ENCODE measurements around the gene PEPD.
"Not testable (repeated sequence)": the region's sequence is repeated elsewhere in the genome, so short reads cannot be mapped to it uniquely, and the experiment has no call there.

Gene PEPD

DNA sequence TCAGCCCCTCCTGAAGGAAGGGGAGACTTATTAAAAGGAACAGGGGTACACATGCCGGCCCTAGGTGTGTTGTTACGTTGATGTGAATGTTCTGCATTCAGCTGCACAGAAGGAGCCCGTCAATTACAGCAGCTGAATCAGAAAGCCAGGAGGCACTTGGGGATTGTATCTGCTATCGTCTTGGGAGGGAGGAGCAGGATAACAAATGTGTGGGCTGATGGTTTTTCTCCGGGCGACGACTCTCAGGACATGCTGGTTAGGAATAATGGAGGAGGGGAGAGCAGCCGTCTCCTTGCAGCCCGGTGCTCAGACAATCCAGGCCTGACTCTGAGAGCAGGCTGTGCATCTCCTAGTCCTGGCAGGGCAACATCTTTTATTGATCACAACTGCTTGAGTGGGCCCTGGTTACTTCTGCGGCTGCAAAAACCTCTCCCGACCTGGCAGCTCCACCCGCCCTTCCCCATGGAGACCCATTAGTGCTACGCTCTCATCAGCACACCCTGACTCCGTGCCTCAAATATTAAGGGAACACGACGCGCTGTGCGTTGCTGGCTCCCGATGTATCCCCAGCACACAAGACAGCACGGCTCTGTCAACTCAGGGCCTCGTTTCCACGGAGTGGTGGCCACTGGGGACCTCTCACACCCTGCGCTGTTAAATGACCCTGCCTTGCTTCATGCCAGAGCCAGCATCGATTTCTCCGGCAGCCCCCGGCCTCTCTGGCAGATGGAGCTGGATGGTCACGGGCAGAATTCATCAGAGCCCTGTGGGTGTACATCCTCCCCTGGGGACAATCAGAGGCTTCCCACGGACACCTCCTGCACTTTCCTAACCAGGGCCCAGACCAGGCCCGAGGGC is 25.3 kb downstream of the PEPD start:
- no peak for DNase-seq

DNA sequence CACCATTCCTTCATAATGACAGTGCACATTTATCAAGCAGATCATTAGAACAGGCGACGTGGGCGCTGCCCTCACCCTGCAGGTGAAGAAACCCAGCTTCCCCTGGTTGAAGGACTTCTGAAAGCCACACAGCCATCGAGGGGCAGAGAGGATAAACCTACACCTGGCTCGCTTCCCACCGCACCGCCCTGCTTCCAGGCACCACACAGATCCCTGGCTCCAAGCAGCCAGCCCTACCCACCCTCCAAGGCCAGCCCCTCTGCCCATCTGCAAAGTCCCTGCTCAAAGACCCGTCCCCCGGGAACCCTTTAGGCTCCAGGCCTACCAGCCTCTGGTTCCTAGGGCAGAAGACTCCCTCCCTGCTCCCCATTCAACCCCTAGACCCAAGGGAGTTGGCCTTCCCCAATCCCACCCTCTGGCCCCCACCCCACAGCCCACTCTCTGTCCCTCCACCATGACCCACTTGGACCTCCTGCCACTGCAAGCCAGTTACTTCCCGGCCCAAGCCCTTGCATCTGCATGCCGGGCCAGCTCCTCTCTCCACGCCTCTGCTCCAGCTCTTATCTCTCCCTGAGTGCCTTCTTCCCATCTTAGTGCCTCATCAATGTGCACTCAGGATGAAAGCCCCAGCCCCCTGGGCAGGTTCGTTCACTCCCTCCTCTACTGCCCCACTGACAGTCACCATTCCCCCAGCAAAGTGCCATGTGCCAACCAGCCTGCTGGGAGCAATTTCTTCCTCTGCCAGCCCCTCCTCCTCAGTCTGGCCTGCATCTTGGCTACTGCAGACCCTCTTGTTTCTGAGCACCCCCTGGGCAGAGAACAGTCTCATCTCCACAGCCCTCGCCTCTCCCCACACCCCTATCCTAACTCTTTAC is 28.0 kb downstream of the PEPD start:
- DNase-seq, result no peak

DNA sequence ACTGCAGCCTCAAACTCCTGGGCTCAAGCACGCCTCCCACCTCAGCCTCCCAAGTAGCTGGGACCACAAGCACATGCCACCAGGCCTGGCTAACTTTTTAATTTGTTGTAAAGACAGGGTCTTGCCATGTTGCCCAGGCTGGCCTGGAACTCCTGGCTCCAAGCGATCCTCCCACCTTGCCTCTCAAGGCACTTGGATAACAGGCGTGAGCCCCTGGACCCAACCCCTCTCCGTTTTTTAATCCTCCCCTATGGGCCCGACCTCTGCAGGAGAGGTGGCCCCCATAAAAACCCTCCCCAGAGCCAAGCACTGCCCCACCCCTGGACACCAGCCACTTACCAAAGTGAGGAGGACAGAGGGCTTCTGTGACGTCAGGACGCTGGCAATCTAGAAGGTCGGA is 28.6 kb downstream of the PEPD start:
- no peak for DNase-seq

DNA sequence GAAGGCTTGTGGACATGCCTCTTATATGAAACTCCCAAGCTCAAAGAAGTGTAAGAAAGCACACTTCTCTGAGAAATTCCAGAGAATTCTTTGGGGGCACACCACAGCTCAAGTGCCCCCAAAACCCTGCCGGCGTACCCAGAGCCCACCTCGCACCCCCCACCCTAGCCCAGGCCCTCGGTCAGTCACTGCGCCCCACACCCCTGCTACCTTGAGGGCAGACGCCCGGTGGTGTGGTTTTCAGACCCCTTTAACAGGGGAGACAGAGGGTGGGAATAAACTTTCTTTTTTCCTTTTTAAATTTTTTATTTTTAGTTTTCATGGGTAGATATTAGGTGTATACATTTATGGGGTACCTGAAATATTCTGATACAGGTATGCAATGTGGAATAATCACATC is 29.5 kb downstream of the PEPD start:
- no peak for DNase-seq

DNA sequence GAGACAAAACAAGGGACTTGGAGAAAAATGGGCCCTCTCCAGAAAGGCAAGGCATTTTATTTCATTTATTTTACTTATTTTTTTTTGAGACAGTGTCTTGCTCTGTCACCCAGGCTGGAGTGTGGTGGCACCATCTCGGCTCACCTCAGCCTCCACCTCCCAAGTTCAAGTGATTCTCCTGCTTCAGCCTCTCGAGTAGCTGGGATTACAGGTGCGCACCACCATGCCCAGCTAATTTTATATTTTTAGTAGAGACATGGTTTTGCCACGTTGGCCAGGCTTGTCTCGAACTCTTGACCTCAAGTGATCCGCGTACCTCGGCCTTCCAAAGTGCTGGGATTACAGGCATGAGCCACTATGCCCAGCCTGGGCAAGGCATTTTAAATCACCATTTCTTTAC is 31.0 kb downstream of the PEPD start:
- not testable (repeated sequence) for DNase-seq

DNA sequence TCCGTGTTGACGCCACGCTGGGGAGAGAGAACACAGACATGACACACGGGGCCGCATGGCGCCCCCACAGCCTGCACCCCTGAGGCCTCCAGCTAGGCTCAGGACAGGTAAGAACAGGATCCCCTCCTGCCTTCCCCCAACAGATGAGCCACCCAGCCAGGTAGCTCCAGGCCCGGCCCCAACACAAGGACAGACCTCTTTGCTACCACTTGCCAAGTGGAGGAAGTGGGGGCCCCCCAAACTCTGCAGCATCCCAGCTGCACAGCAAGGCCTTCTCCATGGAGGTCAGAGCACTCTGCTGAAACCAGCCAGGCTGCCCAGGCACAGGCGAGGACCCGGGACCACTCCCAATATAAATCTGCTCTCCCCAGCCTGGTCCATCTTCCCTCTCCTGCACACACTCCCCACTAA is 31.5 kb downstream of the PEPD start:
- DNase-seq, result no peak

DNA sequence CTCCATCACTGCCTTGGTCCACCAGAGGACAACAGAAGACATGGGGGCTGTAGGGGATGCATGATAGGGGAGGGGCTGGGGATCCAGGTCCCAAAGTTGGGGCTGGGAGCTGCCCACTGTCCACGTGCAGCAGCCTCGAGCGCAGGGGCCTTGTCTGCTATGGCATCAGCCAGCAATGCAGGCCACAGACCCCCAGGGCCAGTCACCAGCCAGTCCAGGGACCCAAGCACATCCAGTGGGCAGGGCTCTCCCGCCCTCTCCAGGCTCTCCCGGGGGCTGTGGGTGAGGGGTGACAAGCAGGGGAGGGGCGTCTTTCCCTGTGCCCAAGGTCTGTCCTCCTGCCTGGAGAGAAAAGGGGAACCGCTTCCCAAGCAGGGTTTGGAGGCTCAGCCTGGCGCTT is 32.8 kb downstream of the PEPD start:
- DNase-seq, result no peak

DNA sequence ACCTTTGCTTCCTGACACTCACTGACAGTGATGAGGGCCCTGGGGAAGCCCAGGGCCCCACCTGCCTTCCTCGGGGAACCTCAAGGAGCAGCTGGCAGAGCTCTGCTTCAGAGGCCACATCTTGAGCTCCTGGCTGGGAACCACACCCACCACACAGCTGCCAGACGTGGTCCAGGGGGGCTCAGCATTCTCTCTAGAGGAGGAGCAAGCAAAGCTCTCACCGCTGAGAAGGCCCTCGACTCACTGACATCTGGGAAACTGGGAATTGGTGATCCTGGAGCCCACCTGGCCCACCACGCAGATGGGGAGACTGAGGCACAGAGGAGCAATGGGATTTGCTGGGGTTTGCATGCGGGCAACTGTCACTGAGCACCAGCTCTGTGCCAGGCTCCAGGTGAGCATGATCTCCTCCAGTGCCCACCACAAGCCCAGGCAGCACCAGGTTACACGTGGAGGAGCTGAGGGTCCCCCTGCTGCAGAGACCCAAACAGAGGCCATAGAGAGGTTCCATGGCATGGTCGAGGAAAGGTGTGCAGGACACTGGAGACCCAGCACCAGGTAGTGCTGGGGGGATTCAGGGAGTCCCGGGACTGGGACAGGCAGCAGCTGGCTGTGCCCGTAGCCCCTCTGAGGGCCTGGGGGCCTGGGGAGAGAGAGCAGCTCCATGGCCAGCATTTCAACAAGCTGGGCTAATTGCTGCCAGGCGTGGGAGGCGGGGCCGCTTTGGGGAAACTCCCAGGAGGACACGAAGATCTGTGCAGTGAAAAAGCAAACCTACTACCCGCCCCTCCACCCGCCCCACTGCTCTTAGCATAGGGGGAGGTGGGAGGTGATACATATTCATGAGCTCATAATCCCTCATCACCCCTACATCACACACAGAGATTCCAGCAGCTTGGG is 33.4 kb downstream of the PEPD start:
- DNase-seq, result no peak

DNA sequence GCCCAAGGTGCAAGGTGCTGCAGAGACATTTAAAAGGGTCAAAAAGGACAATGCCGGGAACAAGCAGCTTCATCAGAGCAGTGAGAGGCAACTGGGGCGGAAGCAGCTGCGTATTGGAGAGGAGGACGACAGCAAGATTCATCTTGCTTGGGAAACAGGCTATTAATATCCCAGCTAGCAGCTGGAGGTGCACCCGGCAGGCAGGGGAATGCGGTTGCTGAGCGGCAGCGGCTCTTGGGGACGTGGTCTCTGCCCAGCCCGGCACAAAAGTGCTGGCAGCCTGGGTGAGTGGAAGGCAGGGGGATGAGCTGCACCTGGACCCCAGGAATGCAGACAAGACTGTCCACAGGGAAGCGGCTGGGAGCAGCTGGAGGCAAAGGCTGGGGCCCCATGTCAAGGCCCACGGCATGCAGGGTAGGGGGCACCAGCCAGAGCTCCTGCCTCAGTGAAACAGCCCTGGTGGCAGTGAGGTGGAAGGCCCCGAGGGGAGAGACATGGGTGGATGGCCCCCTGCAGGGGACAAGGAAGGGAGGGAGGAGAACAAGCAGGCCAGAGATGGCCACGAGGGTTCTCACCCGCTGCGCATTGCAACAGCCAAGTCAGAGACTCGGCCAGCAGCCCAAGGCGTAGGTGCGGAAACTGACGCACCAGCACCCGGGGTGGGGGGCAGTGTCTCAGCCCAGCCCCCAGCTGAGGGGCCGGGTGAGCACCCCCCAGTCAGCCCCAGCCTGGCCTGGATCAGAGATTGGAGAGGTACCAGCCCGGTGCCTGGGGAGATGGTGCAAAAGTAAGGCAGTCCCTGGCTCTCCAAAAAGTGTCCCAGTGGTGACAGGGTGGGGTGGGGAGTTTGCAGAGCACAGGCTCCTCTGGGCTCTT is 34.4 kb downstream of the PEPD start:
- no peak for DNase-seq

DNA sequence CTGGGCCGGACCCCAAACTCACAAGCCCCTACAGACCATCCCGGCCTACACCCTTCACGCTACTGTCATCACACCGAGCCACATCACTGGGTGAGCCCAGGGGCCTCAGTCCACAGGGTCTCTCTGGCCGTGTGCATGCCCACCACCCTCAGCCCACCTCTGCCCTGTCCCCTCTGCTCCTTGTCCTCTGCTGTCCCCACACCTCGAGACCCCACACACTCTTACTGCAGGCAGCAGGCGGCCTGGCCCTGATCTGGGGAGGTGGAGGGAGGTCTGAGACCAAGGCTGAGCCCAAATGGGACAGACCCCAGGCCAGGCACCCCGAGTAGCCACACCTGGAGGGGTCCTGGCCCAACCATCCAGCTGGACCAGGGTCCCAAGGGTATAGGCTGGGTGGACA is 35.2 kb downstream of the PEPD start:
- no peak for DNase-seq

DNA sequence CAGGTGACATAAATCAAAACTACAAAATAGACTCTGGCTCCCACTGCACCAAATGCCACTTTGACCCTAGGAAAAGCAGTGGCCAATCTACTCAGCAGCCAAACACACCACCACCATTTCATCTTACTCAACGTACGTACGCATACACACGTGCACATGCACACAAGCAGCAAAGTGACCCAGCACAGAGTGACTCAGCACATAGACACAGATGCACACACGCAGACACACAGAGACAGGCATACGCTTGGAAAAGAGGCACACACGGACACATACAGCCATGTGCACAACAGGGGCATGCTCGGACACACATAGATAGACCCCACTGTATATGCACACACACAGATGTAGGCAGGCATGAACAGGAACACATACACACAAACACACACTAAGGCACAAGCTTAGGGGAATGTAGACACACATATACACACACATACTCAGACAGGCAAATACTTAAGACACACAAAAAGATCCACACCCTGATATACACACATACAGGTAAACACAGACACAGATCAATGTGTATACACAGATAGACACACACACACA is 37.3 kb downstream of the PEPD start:
- no peak for DNase-seq

DNA sequence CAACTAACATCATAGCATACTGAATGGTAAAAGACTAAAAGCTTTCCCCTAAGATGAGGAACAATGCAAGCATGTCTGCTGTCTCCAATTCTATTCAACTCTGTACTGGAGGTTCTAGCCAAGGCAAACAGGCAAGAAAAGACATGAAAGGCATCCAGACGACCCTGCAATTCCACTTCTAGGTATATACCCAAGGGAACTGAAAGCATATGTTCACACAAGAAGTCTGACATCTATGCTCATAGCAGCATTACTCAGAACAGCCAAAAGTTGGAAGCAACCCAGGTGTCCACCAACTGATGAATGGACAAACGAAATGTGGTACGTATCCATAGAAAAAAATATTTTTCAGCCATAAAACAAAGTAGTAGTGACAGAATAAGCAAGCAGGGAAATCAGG is 39.1 kb downstream of the PEPD start:
- DNase-seq, result no peak

DNA sequence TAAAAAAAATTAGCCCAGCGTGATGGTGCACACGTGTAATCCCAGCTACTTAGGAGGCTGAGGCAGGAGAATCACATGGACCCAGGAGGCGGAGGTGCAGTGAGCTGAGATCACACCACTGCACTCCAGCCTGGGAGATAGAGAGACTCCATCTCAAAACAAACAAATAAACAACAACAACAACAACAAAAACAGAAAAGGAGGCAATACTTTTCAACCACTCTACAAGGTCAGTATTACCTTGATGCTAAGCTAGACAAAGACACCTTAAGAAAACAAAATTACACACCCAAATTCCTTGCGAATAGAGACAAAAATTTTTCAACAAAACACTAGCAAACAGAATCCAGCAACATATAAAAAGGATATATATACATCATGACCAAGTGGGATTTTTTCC is 39.7 kb downstream of the PEPD start:
- DNase-seq, result no peak

DNA sequence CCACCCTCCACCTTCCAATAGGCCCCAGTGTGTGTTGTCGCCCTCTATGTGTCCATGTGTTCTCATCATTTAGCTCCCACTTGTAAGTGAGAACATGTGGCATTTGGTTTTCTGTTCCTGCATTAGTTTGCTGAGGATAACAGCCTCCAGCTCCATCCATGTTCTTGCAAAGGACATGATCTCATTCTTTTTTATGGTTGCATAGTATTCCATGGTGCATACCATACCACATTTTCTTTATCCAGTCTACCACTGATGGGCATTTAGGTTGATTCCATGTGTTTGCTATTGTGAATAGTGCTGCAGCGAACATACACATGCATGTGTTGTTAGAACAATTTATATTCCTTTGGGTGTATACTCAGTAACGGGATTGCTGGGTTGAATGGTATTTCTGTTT is 42.0 kb downstream of the PEPD start:
- DNase-seq, result not testable (repeated sequence)

DNA sequence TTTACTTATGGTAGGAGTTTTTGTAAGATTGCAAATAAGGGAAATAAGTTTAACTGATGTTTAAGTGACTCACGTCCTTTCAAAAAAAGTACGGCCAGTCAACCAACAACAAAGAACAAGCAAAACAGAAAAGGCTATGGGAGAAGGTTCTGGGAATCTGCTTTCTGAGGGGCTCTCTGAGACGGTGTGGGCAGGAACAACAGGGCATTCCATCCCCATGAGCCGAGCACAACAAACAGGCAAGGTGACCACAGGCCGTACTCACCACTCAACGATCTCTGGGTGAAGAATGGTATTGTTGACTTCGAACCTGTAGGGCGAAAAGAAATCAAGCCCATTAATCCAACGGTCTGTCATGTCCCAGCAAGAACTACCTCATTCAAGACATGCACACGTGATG is 43.8 kb downstream of the PEPD start:
- no peak for DNase-seq

DNA sequence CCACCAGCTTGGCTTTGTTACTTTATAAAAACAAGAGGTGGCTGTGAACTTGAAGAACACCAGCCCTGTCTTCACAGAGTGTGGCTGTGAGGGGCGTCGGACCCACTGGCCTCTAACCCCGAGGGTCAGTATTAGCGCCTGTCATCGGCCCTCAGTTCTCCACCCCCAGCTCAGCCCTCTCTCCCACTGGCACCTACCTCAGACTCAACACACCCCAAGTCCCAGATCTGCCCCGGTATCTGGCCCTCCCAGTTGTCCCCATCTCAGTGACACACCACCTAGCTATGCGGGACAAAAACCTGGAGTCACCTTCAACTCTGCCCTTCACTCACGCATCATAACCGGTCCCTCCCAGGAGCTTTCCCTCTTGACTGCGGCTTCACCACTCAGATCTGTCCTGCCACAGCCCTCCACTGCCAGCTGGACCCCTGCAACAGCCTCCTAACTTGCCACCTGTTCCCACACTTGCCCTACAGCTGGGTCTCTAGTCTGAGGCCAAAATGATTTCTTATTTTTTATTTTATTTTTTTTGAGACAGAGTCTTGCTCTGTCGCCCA is 45.4 kb downstream of the PEPD start:
- no peak for DNase-seq

DNA sequence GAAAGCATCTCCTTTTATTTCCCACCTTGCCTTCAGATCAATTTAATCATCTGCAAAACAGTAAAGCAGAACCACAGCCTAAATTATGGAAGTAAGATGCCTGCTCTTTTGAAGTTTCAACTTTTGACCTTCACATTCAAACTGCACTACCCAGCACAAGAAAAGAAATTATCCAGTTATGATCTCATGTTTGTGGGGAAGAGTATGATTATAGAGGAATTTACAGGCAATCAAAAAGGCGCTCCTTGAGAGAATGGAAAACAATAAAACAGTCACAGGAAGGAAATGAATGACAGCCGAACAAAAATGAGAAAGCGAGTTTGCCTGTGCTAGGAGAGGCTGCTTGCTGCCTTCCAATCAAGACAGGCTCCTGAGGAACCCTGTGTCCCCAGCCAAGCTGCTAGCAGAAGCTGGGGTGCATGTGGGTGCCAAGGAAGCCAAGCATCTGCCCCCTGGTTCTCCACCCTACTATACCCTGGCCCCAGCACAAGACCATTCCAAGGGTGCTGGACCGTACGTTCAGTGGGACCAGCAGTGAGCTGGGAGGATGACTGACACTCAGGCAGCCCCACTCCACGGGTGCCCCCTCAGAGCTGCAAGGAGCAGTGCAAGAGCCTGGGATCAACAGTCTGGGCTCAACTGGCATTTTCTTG is 47.8 kb downstream of the PEPD start:
- DNase-seq, result no peak

DNA sequence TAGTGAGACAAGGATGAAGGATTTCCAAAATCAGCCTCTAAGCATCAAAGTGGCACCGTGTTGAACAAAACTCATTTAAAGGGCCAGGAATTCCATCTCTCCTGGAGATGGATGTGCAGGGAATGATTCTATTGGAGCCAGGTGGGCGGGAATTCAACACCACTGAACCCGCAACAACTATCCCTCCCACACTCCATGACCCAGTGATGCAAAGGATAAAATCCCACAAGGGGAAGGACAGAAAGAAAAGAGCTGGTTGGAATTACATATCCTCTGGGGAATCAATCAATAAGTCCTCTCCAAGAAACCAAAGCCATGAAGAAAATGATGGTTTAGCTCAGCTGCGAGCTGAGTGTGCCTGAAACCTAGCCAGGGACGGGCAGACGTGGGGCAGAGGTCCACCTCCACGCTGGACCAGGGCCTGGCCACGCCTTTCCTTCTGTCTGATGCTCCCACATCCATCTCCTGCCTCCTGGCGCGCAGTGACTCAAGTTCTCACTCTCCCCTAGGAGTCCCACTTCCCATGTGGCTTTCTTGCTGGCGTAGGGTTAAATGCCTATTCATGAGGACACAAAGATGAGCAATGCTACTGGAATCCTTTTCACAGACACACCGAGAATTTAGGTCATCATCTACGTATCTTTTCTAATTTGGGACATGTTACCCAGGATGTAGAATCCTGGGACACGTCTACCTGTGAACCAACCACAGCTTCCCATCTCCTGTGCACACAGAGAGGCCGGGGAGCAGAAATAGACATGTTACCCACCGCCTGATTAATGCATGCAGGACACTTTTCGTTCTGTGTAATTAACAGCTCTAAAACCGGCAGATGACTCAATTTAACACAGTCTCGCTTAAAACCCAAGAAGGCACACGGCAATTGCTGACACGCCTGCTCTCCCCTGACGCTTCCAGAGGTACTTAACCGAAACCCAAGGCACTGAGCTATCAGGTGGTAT is 48.6 kb downstream of the PEPD start:
- DNase-seq, result no peak

DNA sequence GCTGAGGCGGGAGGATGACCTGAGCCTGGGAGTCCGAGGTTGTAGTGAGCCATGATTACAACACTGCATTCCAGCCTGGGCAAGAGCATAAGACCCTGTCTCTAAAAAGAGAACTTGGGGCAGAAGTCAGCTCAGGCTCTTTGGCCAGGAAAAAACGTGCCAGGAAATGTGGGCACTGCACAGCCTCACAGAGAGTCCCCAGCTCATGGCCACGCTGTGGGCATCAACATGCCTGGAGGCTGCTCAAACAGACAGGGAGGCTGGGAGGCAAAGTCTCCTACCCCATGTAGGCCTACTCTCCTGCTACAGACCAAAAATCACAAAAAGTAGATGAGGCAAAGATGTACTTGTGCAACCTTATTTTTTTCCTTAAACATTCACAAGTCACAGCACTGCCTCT is 49.4 kb downstream of the PEPD start:
- no peak for DNase-seq
